ENCODE data around the gene DNPEP.

DNA sequence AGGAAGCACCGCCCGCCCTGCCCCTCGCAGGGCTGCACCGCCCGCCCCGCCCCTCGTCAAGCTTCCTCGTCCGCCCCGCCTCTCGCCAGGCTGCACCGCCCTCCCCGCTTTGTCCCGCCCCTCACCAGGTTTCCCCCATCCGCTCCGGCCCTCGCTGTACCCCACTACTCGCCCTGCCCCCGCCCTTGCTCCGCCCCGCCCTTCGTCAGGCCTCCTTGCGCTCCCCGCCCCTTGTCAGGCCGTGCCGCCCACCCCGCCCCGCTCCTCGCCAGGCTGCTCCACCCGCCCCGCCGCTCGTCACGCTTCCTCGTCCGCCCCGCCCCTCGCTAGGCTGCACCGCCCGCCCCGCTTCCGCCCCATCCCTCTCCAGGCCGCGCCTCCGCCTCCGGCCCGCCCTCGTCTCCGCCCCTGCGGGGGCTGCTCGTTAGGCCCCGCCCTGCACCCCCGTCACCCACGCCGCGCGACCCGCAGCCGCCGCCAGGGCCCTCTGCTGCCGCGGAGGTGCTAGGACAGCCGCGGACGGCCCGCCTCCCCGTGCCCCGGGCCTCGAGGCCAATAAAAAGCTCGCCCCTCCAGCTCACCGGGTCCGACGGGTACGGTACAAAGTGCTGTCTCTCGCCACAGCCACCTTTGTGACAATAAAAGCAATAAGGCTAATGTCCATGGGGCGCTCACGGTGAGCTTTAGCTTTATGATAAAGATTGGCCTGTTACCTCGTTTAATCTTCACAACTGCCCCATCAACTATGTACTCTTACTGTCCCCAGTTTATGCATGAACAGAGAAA lies 602 bp upstream of the DNPEP start:
- TF ChIP-seq, protein P1, sequence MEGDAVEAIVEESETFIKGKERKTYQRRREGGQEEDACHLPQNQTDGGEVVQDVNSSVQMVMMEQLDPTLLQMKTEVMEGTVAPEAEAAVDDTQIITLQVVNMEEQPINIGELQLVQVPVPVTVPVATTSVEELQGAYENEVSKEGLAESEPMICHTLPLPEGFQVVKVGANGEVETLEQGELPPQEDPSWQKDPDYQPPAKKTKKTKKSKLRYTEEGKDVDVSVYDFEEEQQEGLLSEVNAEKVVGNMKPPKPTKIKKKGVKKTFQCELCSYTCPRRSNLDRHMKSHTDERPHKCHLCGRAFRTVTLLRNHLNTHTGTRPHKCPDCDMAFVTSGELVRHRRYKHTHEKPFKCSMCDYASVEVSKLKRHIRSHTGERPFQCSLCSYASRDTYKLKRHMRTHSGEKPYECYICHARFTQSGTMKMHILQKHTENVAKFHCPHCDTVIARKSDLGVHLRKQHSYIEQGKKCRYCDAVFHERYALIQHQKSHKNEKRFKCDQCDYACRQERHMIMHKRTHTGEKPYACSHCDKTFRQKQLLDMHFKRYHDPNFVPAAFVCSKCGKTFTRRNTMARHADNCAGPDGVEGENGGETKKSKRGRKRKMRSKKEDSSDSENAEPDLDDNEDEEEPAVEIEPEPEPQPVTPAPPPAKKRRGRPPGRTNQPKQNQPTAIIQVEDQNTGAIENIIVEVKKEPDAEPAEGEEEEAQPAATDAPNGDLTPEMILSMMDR (conservative IDR thresholded peaks at IDR 0.05): peak; percentile 63
- TF ChIP-seq ZFX (IDR thresholded peaks at IDR 0.05): no peak

Measured in C4-2B (cell line).